Hindlimb muscle (tissue), 1 donor: ENCODE measurements around the gene CD207. TPM values are rescaled to one million over a fixed set of nuclear protein-coding genes. Genes with fewer than 3 reads are reported as not detected.
"Not testable (repeated sequence)": the region's sequence is repeated elsewhere in the genome, so short reads cannot be mapped to it uniquely, and the experiment has no call there.

ENCODE experiments used
- DNase-seq: peaks from one replicate; pipeline ENCODE4 v3.0.0-alpha.2; 2013
- polyA plus RNA-seq: library from polyadenylated mRNA; unstranded; fragments of 120-200 nt; gene quantifications from one replicate; pipeline ENCODE4 v1.2.1, GENCODE V29; 2013; ENCODE audit not compliant: insufficient read length

Gene CD207
- polyA plus RNA-seq, 1 donor, result 0.27 TPM

DNA sequence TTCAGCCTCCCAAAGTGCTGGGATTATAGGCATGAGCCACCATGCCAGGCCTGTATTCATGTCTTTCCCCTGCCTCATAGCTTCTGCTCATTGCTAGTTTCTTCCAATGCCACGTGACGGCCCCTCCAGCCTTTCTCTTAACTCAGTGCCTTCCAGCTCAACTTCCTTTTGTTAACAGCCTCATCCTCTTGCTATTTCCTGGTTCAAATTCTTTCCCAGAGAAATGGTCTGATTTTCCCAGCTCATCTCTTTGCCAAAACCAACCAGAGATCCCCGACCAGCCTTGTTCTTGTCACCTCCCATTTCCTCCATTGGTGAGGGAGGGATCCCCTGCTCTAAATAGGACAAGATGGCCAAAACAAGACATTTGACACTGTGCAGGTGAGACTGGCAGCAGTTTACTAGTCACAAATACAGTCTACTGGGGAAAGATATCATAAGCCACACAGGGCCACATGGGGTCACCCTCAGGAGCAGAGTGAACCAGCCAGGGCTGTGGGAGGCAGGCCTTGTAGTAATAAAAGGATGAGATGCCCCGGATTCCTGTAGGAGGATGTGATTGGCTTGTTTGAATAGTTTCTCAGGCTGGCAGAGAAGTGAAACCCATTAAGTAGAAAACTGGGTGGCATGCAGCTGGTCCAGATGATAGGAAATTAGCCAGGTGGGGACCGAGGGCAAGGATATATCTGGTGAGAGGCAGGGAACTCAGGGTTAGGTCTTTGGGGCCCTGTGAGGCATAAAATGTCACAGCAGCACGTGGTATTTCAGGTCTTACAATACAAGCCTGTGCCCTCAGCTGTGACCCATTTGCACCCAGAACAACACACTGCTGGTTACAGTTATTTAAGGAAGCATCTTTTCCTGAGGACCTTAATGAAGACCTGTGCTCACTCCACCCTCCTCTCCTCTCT lies 6.4 kb downstream of the CD207 start:
- DNase-seq, result no peak

DNA sequence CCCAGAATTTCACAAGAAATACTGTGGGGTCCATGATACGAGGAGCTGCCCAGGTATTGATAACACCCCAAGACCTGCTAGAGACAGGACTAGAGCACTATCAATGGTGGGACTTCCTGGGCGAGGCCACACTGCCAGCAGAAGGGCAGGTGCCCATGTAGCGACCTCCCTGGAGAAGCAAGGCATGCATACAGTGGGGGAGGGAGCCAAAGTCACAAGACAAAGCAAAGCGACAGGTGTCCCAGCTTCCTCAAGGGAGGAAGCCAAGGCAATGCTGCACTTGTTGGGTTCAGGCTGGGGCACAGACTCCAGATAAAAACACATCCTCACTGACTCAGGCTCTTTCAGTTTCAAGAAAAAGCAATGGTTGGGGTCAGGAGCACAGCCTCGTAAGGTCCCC lies 7.5 kb downstream of the CD207 start:
- DNase-seq, result no peak

DNA sequence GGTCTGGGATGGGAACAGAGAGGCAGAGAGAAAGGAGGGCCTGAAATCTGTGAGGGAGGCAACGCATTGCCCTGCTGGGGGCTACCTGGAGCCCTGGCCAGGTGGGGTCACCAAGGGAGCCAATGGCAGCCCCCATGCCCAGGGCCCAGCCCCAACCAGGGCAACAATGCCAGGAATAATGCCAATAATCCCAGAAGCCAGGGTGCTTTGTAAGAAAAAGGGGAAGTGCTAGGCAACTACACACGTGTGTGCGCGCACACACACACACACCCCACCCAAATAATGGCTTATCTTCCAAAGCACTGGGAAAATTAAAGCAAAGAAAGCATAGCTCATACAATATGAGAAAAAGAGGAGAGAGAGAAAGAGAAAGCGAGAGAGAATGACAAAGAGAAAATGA lies 8.2 kb downstream of the CD207 start:
- DNase-seq, result no peak

DNA sequence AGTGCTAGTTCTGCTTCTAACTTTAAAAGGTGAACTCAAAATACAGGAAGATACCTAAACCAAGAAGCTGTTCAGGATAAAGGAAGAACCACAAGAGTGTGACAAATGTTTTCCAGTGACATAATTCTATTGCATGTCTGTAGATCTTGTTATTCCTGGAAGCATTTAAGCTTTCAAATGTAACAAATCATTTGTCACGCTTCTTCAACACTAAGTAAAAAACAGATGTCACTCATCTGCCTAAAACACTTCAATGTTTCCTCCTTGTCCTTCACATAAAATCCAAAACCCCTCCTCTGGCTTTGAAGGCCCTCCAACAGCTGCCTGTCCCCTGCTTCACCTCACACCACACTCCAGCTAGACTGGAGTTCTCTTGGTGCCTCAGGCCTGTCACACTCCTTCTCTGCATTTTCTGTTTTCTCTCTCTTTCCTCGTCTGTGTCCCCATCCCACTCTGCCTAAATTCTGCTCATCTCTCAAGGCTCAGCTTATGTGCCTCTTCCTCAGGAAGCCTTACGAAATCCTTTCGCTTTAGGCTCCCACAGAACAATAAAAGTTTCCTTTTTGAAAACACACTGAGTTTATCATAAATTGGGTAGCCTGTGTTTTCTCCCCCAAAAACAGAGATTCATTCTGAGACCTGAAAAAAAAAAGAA lies 8.8 kb downstream of the CD207 start:
- DNase-seq, result no peak

DNA sequence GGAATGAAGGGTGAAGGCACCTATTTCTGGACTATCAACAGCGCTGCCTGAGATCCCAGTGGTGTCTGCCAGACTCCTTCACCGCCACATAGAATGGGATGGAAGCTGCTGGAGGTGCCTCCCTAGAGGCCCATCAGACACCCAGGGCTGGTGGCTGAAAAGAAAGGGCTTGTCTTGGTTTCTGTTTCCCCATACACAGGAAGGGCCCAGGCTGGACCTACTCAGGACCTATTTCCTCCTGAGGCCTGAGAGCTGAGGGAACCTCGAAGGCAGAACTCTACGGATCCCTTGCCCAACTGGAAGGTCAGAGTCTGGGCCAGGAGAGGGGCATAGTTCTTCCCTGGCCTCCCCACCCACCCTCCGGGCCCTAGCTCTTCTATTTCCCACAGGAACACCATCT lies 12.4 kb downstream of the CD207 start:
- no peak for DNase-seq

DNA sequence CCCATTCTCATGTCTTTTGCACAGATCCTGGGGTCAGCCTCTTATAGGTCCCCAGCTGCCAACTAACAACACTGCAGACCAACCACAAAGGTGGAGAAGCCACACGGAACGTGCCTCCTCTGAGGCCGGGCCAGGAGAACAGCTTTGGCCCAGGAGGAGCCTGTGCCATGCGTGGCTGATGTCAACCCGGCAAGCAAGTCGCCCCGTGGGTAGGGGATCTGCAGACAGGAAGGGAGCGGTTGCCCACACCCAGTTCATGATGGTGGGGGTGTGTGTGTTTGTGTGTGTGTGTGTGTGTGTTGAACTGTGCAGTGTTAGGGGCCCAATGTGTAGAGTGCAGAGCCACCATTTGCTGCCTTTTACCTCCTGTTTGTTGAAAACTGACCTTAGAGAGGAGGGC lies 12.8 kb downstream of the CD207 start:
- DNase-seq, result no peak

DNA sequence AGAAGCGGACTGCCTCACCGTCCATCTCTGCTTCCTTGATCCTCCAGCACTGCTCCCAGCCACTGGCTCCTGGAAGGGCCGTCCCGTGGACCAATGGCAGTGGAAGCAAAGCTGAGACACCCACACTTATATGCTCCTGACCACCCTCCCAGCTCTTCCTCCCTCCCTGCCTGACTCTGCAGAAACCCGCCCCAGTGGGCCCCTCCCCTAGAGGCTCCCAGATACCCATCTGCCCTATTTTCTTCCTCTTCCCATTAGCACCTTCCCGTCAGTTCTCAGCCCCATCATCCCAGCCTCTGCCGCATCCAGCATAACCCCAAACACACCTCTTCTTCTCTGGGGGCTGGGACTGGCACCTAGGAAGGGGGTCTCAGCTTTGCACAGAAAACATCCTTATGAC lies 15.1 kb downstream of the CD207 start, which contains the start of gene CLEC4F:
CLEC4F (minus strand) TSS at position 101 of the 400 bp plus-strand sequence; CDS start at position 25, 76 bp downstream.
- DNase-seq, result no peak

DNA sequence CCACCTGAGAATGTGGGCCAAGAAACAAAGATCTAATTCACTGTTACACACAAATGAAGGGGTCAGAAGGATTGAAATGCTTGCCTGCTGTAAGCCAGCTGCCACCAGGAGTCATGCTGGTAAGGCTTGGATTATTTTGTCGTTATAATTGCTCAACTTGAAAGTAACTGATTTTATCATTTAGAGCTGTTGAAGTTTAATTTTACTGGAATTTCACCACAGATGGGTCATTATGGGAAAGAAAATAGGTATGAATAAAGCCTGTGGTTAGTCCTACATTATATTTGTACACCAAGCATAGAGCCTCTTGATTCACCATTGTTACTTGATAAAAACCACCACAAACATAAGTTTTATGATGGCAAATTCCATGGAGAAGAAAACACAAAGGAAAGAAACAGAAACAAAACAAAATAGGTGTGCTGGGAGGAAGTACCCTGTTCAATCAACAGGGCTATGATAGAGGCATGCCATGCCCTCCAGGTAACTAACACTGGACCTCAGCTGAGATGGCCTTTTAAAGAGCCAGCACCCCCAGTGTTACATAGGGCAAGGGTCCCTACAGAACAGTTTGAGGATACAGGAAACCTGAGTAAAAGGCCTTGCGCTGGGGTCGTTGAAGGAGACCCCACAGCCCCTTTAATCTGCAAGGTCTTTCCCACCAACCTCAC lies 18.2 kb downstream of the CD207 start:
- no peak for DNase-seq

DNA sequence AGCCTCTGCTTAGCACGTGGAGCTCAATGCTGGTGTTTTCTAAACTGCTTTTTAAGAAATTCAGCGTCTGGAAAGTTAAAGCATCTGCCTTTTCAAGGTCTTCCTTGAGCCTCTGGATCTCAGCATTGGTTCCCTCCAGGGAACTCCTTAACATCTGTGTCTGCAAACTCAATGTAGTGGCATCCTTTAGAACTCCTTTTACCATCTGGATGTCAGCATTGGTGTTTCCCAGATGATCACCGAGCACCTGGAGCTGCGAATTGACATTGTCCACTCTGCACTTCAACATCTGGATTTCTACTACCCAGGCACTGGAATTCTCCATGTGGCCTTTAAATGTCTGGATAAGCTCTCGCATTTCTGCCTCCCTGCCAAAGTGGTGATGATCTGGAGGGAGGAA lies 18.9 kb downstream of the CD207 start:
- no peak for DNase-seq

DNA sequence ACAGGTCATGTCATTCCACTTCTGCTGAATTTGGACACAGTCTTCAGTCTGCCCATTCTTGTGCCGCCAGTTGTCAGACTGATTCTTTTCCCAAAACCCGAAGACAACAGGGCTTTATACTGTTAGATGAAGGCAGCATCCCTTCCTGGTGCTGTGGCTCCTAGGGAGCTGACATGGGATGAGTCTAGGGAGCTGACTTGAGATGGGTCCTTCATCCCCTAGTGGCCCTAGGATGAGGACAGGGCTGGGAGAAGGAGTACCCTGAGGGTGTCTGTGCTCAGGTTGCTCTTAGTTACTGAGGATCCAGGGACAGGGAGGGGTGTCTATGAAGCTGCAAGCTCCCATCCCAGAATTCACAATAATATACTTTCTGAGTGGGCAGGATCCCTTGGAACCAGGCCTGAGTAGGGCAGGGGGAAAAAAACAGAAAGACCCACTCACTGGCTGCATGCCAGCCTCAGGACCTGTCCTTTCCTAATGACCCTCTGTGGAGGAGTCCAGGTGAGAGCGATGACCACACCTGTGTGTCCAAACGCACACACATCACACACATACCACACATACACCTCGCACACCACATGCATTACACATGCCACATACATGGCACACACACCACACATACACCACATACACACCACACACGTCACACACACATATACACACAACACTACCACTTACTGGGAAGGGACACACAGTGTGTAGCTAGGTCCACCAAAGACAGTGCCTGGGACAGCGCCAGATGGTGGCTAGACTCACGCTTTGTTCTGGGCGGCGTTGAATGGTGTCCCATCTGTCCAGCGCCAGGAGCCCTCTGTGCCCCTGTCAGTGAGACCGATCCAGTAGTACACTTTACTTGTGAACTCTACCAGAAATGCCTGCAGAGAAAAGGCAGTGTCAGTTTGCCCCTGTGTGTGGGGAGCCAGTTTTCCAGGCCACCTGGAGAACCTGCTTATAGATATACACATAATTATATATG lies 26.3 kb downstream of the CD207 start:
- no peak for DNase-seq

DNA sequence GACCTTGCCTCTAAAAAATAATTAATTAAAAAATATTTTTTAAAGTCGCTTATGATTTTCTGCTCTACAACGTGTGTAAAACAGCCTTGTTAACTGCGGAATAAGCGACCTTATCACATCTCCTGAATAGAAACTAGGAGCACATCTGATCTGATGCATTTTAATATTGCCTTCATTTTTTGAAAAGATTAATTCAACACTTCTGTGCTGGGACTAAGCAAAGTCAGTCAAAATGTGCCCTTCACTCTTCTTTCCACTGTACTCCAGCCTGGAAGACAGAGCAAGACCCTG lies 27.8 kb downstream of the CD207 start:
- DNase-seq, result no peak

DNA sequence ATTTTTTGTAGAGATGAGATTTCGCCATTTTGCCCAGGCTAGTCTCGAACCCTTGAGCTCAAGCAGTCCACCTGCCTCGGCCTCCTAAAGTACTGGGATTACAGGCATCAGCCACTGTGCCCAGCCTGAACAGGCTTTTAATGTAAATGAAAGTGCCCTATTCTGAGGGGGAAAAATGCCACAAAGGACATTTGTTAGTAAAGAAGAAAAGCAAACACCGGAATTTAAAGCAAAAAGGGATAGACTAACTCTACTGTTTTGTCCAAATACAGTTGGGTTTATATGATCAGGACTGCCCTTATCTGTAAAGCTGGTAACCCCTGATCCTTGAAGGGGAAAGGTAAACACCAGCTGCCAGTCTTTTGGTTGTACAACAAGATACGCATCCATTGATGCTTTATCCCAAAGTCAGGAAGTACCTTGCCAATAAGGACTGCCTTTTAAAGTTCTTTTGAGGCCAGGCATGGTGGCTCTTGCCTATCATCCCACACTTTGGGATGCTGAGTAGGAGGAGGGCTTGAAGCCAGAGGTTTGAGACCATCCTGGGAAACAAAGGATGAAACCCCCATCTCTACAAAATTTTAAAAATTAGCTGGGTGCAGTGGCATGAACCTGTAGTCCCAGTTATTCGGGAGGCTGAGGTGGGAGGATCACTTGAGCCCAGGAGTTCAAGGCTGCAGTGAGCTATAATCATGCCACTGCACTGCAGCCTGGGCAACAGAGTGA lies 28.4 kb downstream of the CD207 start:
- DNase-seq, result no peak

DNA sequence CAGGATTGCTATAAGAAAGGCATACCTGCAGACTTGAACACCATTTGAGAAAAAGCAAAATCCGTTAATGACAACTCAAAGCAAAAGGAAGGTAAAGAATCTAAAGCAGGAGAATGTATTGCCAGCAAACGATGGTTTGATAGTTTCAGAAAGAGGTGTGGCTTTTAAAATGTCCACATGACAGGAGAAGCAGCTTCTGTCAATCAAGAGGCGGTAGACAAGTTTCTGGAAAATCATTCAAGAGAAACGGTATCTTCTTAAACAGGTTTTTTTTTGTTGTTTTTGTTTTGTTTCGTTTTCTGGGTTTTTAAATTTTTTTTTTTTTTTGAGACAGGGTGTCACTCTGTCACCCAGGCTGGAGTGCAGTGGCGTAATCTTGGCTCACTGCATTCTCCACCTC lies 29.0 kb downstream of the CD207 start:
- DNase-seq, result no peak

DNA sequence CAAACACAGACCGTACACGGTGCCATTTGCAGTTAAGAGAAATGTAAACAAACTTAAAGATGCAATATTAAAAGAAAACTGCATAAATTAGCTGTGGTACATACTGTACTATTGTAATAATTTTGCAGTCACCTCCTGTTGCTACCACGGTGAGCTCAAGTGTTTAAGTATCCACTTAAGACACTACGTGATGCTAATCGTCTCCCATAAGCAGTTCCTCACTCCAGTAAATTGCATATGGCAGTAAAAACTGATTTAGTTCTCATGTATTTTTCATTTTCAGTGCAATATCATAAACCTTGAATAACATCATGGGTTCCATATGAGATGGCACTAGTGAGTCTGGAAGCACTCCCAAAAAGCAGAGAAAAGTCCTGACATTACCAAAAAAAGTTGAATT lies 29.6 kb downstream of the CD207 start:
- no peak for DNase-seq

DNA sequence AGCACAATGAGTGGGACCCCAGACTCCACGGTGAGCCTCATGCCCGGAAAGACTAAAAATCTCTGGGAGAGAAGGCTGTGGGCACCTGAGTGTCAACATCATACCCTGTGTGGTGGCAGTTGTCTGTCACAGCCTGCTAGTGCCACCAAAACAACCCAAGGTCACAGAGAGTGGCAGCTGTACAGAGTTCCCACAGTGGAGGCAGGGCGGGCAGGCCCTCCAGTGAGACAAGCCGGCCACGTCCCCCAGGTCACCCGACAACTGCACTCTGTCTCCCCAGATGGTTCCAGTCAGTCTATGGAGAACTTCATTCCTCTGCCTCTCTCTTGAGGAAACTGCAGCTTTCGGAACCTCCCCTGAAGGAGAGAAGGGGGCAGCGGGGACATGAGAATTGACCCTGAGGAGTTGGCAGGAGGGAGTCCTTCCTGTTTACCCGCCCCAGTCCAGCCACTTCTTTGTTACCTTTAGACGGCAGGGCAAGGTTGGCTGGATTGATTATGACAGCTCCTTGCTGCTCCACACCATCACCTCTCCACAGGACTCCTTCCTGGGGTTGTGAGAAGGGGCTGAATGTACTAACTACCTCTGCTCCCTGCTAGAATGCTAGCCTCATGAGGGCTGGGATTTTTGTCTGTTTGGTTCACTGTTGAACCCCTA lies 33.9 kb downstream of the CD207 start:
- no peak for DNase-seq

DNA sequence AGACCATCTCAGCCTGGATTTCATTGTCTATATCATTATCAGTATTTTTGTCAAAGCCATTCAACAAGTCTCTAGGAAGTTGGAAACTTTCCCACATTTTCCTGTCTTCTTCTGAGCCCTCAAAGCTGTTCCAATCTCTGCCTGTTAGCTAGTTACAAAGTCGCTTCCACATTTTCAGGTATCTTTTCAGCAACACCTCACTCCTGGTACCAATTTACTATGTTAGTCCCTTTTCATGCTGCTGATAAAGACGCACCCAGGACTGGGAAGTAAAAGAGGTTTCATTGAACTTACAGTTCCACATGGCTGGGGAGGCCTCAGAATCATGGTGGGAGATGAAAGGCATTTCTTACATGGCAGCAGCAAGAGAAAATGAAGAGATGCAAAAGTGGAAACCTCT lies 35.9 kb downstream of the CD207 start:
- no peak for DNase-seq

DNA sequence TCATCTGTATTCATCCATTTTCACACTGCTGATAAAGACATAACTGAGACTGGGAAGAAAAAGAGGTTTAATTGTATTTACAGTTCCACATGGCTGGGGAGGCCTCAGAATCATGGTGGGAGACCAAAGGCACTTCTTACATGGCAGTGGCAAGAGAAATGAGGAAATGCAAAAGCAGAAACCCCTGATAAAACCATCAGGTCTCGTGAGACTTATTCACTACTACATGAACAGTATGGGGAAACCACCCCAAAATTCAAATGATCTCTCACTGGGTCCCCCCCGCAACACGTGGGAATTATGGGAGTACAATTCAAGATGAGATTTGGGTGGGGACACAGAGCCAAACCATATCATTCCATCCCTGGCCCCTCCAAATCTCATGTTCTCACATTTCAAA lies 37.6 kb downstream of the CD207 start:
- DNase-seq, result not testable (repeated sequence)

DNA sequence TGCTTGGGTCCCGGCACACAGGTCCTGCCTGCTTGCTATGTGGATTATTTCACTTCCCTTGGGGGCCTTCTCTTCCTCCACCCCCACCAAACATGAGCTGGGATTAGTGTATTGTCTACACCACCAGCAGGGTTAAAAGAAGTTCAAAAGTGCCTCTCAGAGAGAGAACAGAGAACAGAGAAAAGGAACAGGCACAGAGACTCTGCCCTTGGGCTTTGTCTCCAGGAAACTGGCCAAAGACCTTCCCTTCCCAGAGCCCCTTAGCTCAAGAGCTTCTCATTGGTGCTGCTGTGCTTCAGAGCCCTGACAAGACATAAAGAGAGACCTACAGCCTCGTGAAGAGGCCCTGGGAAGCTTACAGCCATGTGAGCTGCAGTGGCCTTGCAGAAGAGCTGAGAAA lies 38.1 kb downstream of the CD207 start:
- DNase-seq, result no peak

DNA sequence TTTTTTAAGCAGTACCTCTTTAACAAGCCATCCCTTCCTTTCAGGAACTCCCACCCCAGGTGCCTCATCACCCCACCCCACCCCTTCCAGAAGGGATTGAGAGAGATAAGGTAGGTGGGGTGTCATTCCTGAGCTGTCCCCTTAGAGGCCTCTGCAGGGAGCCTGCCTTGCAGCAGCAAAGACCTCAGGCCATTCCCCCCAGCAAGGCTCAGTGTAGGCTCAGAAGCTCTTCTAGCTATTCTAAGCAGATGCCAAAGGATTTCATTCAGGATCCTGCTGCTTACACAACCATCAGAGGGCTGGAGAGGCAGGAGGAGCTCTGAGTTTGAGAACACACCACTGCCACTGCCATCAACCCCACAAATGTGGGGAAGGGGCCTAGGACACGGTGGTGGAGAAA lies 39.4 kb downstream of the CD207 start:
- no peak for DNase-seq

DNA sequence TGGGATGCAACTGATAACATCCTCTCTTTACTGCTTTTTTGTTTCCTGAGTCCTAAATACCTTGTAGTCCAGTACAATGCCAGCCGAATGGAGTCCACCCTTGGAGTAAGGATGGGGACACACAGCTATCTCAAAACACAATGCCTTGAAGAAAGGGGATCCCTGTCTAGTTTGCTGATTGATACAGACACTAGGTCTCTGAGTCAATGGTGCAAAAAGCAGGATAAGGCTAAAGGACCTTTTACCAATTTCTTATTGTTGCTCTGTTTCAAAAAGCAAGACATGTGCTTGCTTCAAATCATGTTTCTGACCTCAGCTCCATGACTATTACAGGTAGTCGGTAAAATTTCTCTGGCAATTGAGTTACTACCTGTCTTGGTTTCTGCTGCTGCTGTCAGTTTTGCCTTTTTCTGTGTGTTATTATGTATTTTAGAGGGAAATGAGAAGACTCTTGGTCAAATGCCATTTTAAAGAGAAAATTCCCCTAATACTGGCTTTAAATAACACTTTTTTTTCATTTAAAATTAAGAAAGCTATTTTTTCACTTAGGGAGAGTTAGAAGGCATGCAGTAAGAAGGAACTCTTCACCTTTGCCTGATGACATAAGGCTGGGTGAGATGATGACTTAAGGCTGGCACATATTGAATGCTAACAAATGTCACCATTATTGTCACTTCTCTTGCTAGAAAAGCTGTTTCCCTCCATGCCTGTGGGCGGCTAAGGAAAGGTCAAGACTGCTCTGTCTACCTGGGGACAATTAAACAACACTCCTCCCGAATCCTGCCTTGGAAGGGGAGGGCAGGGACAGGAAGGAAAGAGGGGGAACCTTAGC lies 40.2 kb downstream of the CD207 start:
- no peak for DNase-seq
